VCaP (cell line): ENCODE measurements around the gene MUL1.
A peak's percentile ranks its signal among the peaks of the same experiment; 100 is the strongest.

ENCODE experiments used
- H3K27ac ChIP-seq: fragments of 450-650 bp; 2 replicates; pipeline ENCODE4 v1.5.1; 2017
- CTCF ChIP-seq: fragments of 450-650 bp; conservative IDR thresholded peaks from 2 replicates; pipeline ENCODE4 v1.5.1; 2017; ENCODE audit warnings: mild to moderate bottlenecking, moderate library complexity

The MUL1 gene

GRCh38 chr1:20483098-20483832, 24.7 kb downstream of the MUL1 start:
- no peak for TF ChIP-seq CTCF

GRCh38 chr1:20481643-20482498, 26.1 kb downstream of the MUL1 start:
- TF ChIP-seq CTCF = no peak
- peak overlapping the region; percentile 98 for H3K27ac ChIP-seq

More at GRCh38 chr1:20483098-20483832, 24.7 kb downstream of the MUL1 start:
- H3K27ac ChIP-seq = peak overlapping the region; percentile 98

- TF ChIP-seq CTCF = no peak
- H3K27ac ChIP-seq = peak overlapping the region; percentile 98
Observed at GRCh38 chr1:20480951-20481617, 26.9 kb downstream of the MUL1 start.

GRCh38 chr1:20480243-20480944, 27.6 kb downstream of the MUL1 start:
- TF ChIP-seq CTCF = no peak
- peak overlapping the region; percentile 98 for H3K27ac ChIP-seq

- peak overlapping the region; percentile 98 for H3K27ac ChIP-seq
- no peak for TF ChIP-seq CTCF
Observed at GRCh38 chr1:20479840-20480239, 28.1 kb downstream of the MUL1 start.

GRCh38 chr1:20478057-20478635, 29.8 kb downstream of the MUL1 start:
- peak overlapping the region; percentile 78 for H3K27ac ChIP-seq
- TF ChIP-seq CTCF = no peak
